Naive thymus-derived CD4-positive, alpha-beta T cell (primary cell): ENCODE data around the gene CHST14. TPM values are rescaled to one million over a fixed set of nuclear protein-coding genes. Genes with fewer than 3 reads are reported as not detected.
A peak's percentile ranks its signal among the peaks of the same experiment; 100 is the strongest.

Experiments used
- ATAC-seq: fragments of 150-1000 bp; cut with Tn5 transposase; 2 replicates; pipeline ENCODE4 v1.10.0; 2021; ENCODE audit warnings: mild to moderate bottlenecking, moderate library complexity
- CTCF ChIA-PET: fragments of 350-600 bp; sonication (Branson Sonifier 250); formaldehyde crosslinking; loops from one replicate; lab custom pipeline; 2021; ENCODE audit warnings: antibody characterized with exemption; lab: Charles Lee
- POLR2A ChIA-PET: fragments of 350-600 bp; sonication (Branson Sonifier 250); formaldehyde crosslinking; loops from one replicate; lab custom pipeline; 2021; ENCODE audit warnings: antibody characterized with exemption, inconsistent platforms; lab: Charles Lee
- DNase-seq, 9 donors: peaks; one replicate each; pipeline versions ENCODE4 v3.0.0 to v3.0.0-alpha.2; 2020 to 2022; ENCODE audit warnings: mixed read lengths in 1 of 9
- H3K27ac ChIP-seq: one replicate; pipeline ENCODE4 v1.7.0; 2013; ENCODE audit warnings: mild to moderate bottlenecking, low read depth, low read length, moderate library complexity
- H3K27me3 ChIP-seq, 2 donors: one replicate each; pipeline ENCODE4 v1.7.0; 2013; ENCODE audit warnings: low read length in 2 of 2, mild to moderate bottlenecking in 2 of 2, moderate library complexity in 2 of 2; ENCODE audit not compliant: control insufficient read depth in 2 of 2, insufficient read depth in 2 of 2
- H3K36me3 ChIP-seq, 3 experiments: 1 replicate in 2 of 3; 2 replicates in 1 of 3; pipeline ENCODE4 v1.7.0; 2013; ENCODE audit warnings: low read length in 3 of 3, mild to moderate bottlenecking in 3 of 3, moderate library complexity in 1 of 3; ENCODE audit not compliant: insufficient read depth in 3 of 3, control insufficient read depth in 2 of 3
- H3K4me1 ChIP-seq, 2 donors: one replicate each; pipeline ENCODE4 v1.7.0; 2013; ENCODE audit warnings: low read length in 2 of 2, mild to moderate bottlenecking in 2 of 2, moderate library complexity in 1 of 2; ENCODE audit not compliant: control insufficient read depth in 2 of 2, insufficient read depth in 2 of 2
- H3K4me3 ChIP-seq: 2 replicates; pipeline ENCODE4 v1.7.0; 2013; ENCODE audit warnings: mild to moderate bottlenecking, low read length
- H3K9me3 ChIP-seq, 3 experiments: 1 replicate in 2 of 3; 2 replicates in 1 of 3; pipeline ENCODE4 v1.7.0; 2013; ENCODE audit warnings: low read length in 3 of 3; ENCODE audit not compliant: control insufficient read depth in 2 of 3
- H3K27ac Mint-ChIP-seq, 9 donors: one replicate each; pipeline ENCODE4 v1.8.0; 2020 to 2022; ENCODE audit warnings: mixed read lengths in 9 of 9, mild to moderate bottlenecking in 8 of 9, moderate library complexity in 5 of 9, inconsistent platforms in 2 of 9
- H3K27me3 Mint-ChIP-seq, 5 donors: one replicate each; pipeline ENCODE4 v1.8.0; 2021 to 2022; ENCODE audit warnings: mixed read lengths in 5 of 5, mild to moderate bottlenecking in 1 of 5
- H3K36me3 Mint-ChIP-seq, 5 donors: one replicate each; pipeline ENCODE4 v1.8.0; 2020 to 2022; ENCODE audit warnings: mixed read lengths in 5 of 5, mild to moderate bottlenecking in 3 of 5, inconsistent platforms in 1 of 5
- H3K4me1 Mint-ChIP-seq, 7 donors: one replicate each; pipeline ENCODE4 v1.8.0; 2020 to 2022; ENCODE audit warnings: mixed read lengths in 7 of 7, mild to moderate bottlenecking in 3 of 7, inconsistent platforms in 1 of 7
- H3K4me3 Mint-ChIP-seq, 10 donors: one replicate each; pipeline ENCODE4 v1.8.0; 2020 to 2022; ENCODE audit warnings: mild to moderate bottlenecking in 10 of 10, mixed read lengths in 10 of 10, moderate library complexity in 6 of 10, inconsistent platforms in 2 of 10
- H3K9me3 Mint-ChIP-seq, 11 donors: one replicate each; pipeline ENCODE4 v1.8.0; 2020 to 2022; ENCODE audit warnings: mixed read lengths in 11 of 11, mild to moderate bottlenecking in 4 of 11, inconsistent platforms in 1 of 11, moderate library complexity in 1 of 11
- intact Hi-C, 2 donors: fragments of 100-400 bp; cut with micrococcal nuclease; formaldehyde crosslinking; loops; one replicate each; pipeline ENCODE4 v1.15.1; 2023
- polyA plus RNA-seq, 2 donors: library from polyadenylated mRNA; unstranded; fragments of 300-500 nt; fragmentation: Illumina TruSeq; gene quantifications; one replicate each; pipeline ENCODE4 v1.2.3, GENCODE V29; 2021
- total RNA-seq, 6 experiments: library from RNA in 5 of 6; stranded (reverse) in 5 of 6; gene quantifications; 1 replicate in 5 of 6; 2 replicates in 1 of 6; pipeline ENCODE4 v1.2.3 and lab custom pipeline; 2021 to 2026

Gene CHST14
- total and polyA plus RNA-seq, 7 experiments from 2014 or later: 0.83 to 12.5 (median 9.5) TPM

DNA sequence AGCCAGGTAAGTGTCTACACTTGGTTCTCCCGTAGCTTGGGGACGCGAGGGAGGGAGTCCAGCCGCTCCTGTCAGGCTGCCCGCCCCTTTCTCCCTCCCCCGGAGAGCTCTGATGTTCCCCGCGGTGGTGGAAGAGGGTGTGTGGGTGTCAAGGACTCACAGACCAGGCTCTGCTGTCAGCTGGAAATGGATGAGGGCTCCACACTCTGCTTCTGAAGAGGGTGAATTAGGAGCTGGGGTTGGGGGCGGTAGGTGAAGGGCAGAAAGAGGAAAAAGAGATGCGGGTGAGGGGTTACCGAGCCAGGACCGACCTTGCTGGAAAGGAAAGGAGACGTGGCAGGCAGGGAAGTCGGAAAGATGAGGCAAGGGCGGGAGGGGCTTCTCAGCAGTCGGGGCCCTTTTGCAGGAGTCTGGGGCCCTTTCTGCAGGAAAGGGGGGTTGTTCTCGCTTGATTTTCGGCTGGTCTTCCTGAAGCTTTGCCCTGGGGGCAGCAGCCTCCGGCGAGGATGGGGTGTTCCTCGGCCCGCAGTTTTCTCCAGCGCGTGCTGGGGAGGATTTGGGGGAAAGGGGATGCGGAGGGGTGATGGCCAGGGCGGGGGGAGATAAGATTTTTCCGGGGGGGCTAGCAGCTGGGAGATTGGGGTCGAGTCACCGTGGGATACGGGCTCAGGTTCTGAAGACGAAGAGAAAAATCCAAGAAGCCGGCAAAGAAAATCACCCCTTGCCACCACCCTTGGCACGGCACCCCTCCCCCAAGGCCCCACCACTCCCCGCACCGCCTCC, 30.6 kb upstream of the CHST14 start:
- Histone ChIP-seq H3K4me3 (peak overlapping the region; percentile 60), H3K4me1 (peaks cover 25 to 51% of the 10 kb centered on the region in 2 donors), H3K27me3 (peaks cover 0 to 5% of the 10 kb centered on the region in 2 donors), H3K36me3 (no peaks in the 10 kb centered on the region), H3K9me3 (no peaks in the 10 kb centered on the region), H3K27ac (no peak overlapping the region)
- H3K4me3 Mint-ChIP-seq: peak overlapping the region; percentile 84 to 99 (median 90)
- ChIA-PET POLR2A (interaction anchor here (0.7 to 5.3 kb wide), 9 partner anchors 12 to 132 kb away, joined by 3 to 90 read pairs (median 4); partner anchors contain the start of genes CCDC32, IVD and PLCB2), CTCF (interaction anchor here (0.6 to 2.3 kb wide), 8 partner anchors 9 to 304 kb away, joined by 3 to 14 read pairs (median 4); no protein-coding TSS in a partner anchor)
- peaks cover 50 to 63% (median 60%) of the 10 kb centered on the region in 7 donors for H3K4me1 Mint-ChIP-seq
- no peak for ATAC-seq
- peak in 2 of 9 donors; percentile 17 to 59 for DNase-seq
- H3K27me3 Mint-ChIP-seq: peaks cover 15 to 73% (median 27%) of the 10 kb centered on the region in 5 donors
- intact Hi-C loops: loop anchor here (1.0 to 5.0 kb wide), 11 partner anchors 30 to 315 kb away; partner anchors contain the start of genes CCDC32 (in 2 of the 2), CHST14 (in 2 of the 2), DISP2 (in 1 of the 2) and IVD (in 1 of the 2)
- H3K27ac Mint-ChIP-seq: peak overlapping the region in 8 of 9 donors; percentile 71 to 93 (median 76)
- H3K36me3 Mint-ChIP-seq: peaks cover 0 to 16% (median 0%) of the 10 kb centered on the region in 5 donors
- no peaks in the 10 kb centered on the region for H3K9me3 Mint-ChIP-seq

DNA sequence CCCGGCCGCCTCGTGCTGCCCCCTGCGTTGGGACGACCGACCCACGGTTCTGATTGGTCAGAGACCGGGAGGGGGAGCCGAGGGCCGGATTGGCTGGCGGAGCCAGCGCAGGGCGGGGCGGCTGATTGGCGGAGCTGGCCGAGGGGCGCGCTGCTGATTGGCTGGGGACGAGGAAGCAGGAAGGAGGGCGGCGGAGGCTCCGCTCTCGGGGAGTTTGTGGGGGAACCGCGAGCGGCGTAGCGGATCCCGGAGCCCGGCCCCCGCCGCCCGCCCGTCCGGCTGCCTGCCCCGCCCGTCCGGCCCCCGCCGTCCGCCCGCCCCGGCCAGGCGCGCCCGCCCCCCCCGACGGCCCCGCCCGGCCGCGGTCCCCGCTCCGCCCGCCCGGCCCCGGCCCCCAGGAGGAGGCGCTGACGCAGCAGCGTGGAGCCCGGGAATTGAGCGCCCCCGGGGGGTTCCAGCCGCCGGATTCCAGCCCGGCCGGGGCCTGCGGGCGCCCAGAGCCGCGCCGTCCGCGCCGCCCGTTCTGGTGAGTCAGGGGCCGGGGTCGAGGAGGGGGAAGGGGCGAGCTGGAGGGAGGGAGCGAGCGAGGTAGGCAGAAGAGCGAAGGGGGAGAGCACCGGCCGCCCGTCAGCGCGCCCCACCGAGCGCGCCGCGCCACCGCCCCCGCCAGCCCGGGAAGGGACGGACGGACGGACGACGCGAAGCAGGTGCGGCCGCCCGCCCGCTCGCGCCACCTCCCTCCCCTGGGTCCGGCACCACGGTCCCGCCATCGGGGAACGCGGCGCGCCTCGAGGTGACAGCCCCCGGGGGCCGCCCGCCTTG, 29.8 kb upstream of the CHST14 start, which contains the start of gene BAHD1:
TSS of gene BAHD1 (plus strand) at position 211 of the 822 bp plus-strand sequence. CDS start 17,512 bp downstream, outside the sequence.
- Mint-ChIP-seq H3K4me3 (peak within 1 kb of the TSS; percentile 88 to 99 (median 94)), H3K27me3 (peaks cover 15 to 65% (median 22%) of the 10 kb centered on the region in 5 donors), H3K4me1 (peaks cover 46 to 64% (median 60%) of the 10 kb centered on the region in 7 donors), H3K9me3 (no peaks in the 10 kb centered on the region), H3K27ac (peak within 1 kb of the TSS in 8 of 9 donors; percentile 71 to 93 (median 84)), H3K36me3 (peaks cover 0 to 12% (median 0%) of the 10 kb centered on the region in 5 donors)
- no peaks in the 10 kb centered on the region for H3K9me3 ChIP-seq
- H3K36me3 ChIP-seq: no peaks in the 10 kb centered on the region
- H3K27me3 ChIP-seq: peaks cover 0 to 5% of the 10 kb centered on the region in 2 donors
- peaks cover 20 to 44% of the 10 kb centered on the region in 2 donors for H3K4me1 ChIP-seq
- H3K4me3 ChIP-seq: peak within 1 kb of the TSS; percentile 60
- H3K27ac ChIP-seq: peak within 1 kb of the TSS; percentile 77
- DNase-seq (peak; percentile 85 to 97 (median 89)), ATAC-seq (peak; percentile 94)
- intact Hi-C loops: loop anchor here (1.0 to 5.0 kb wide), 12 partner anchors 29 to 314 kb away; partner anchors contain the start of genes CCDC32 (in 2 of the 2), CHST14 (in 2 of the 2), KNL1 (in 2 of the 2) and DISP2 (in 1 of the 2)
- CTCF ChIA-PET: interaction anchor here (0.5 to 2.3 kb wide), 11 partner anchors 8 to 304 kb away, joined by 3 to 14 read pairs (median 4); no protein-coding TSS in a partner anchor
- POLR2A ChIA-PET: interaction anchor here (0.7 to 5.3 kb wide), 10 partner anchors 11 to 133 kb away, joined by 3 to 90 read pairs (median 4); partner anchors contain the start of genes CCDC32, IVD and PLCB2

DNA sequence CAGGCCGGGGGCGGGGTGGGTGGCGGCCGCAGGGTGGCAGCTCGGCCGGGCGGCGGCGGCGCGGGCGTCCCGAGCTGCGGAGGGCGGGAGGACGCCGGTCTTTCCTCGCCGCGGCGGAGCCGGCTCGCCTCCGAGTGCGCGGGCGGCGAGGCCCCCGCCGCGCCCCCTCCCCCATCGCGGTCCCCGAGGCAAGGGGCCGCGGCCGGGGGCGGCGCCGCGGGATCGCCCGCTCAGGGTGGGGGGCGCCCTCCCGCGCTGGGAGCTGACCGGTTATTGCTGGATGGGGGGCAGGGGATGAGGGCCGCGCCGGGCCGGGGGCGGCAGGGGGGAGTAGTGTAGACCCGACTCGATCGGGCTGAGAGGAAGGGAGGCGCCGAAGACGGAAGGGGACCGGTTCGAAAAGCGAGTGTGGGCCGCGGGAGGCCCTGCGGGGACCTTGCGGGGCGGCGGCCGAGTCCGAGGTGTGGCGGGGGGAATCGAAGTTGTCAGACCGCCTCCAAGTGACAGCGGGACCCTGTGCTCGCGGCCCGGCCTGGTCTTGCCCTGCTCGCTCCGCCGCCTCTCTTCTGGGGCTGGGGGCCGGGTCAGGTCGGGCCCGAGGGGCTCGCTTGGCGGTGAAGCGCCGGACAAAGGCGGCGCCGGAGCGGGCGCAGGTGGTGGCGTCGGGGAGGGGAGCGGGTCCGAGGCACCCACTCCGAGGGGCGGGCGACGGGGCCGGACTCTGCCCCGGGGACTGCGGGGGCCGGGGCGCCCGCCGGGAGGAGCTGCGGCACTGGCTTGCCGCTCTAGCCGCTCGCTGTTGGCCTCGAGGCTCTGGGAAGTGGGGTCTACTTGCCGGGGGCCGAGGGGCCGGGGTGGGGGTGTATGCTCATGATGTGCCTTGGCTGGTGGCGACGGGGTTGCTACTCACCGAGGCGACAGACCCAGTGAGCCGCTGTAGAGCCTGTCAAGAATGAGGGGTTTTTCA, 28.9 kb upstream of the CHST14 start:
- intact Hi-C loops: loop anchor here (1.0 to 5.0 kb wide), 8 partner anchors 9 to 235 kb away; partner anchors contain the start of genes KNL1 (in 2 of the 2), CCDC32 (in 1 of the 2), CHST14 (in 1 of the 2) and KNSTRN (in 1 of the 2)
- Mint-ChIP-seq H3K27ac (peak overlapping the region; percentile 64 to 96 (median 88)), H3K36me3 (peaks cover 0 to 12% (median 0%) of the 10 kb centered on the region in 5 donors), H3K27me3 (peaks cover 15 to 57% (median 18%) of the 10 kb centered on the region in 5 donors), H3K9me3 (no peaks in the 10 kb centered on the region), H3K4me3 (peak overlapping the region; percentile 88 to 96 (median 92)), H3K4me1 (peaks cover 42 to 65% (median 59%) of the 10 kb centered on the region in 7 donors)
- peak overlapping the region; percentile 46 for H3K4me3 ChIP-seq
- H3K4me1 ChIP-seq: peaks cover 13 to 37% of the 10 kb centered on the region in 2 donors
- ATAC-seq (no peak), DNase-seq (peak in 3 of 9 donors; percentile 22 to 48 (median 27))
- H3K36me3 ChIP-seq: no peaks in the 10 kb centered on the region
- no peaks in the 10 kb centered on the region for H3K9me3 ChIP-seq
- ChIA-PET POLR2A (interaction anchor here (0.9 to 5.3 kb wide), 13 partner anchors 10 to 128 kb away, joined by 3 to 90 read pairs (median 4); partner anchors contain the start of genes CHST14 and IVD), CTCF (interaction anchor here (1.3 to 2.3 kb wide), 9 partner anchors 9 to 68 kb away, joined by 3 to 14 read pairs (median 5); no protein-coding TSS in a partner anchor)
- H3K27ac ChIP-seq: peak overlapping the region; percentile 72
- no peaks in the 10 kb centered on the region for H3K27me3 ChIP-seq

DNA sequence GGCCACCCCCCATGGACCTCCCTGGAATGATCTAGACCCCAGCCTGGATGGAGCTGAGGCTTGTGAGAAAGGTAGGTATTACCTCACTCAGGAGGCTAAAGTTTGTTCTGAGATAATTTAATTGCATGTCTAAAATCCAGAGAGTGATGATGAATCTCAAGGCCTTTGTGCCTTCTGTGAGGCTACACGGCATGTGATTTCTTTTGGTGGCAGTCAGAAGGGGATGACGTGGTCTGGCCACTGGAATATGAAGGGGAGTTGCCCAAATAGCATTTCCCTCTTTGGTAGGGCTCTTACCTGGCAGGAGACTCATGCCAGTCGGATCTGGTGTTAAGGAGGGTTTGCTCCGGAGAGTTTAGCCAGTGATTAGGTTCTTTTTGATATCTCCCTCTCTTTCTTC, 27.5 kb upstream of the CHST14 start:
- POLR2A ChIA-PET: interaction anchor here (0.9 to 5.3 kb wide), 7 partner anchors 9 to 61 kb away, joined by 3 to 90 read pairs (median 4); partner anchors contain the start of genes CHST14, IVD and KNSTRN

DNA sequence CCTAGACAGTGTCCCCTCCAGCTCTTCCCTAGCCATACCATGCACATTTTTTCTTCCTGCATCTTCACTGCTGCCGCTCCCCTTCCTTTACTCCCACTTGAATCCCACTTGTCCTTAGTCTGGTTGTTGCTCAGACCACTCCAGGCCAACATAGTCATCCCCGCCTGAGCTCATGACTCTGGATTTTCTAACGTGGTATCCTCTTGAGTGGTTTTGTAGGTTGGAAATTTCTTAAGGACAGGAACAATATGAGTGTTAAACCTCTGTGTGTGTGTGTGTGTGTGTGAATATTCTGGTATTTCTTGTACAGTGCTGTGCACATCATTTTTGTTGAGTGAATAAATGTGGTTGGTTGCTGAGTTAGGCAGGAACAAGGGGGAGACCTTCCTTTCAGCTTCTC, 26.9 kb upstream of the CHST14 start:
- DNase-seq: no peak
- peaks cover 9 to 31% of the 10 kb centered on the region in 2 donors for H3K4me1 ChIP-seq
- peak overlapping the region; percentile 72 for H3K27ac ChIP-seq
- Mint-ChIP-seq H3K4me1 (peaks cover 35 to 72% (median 62%) of the 10 kb centered on the region in 7 donors), H3K36me3 (peaks cover 0 to 12% (median 0%) of the 10 kb centered on the region in 5 donors), H3K27ac (peak overlapping the region in 8 of 9 donors; percentile 12 to 91 (median 73)), H3K27me3 (peaks cover under 1 to 37% (median 3%) of the 10 kb centered on the region in 5 donors), H3K4me3 (peak overlapping the region; percentile 23 to 96 (median 92)), H3K9me3 (no peaks in the 10 kb centered on the region)
- ChIA-PET POLR2A (interaction anchor here (2.4 to 5.3 kb wide), 2 partner anchors 8 to 39 kb away, joined by 7 to 90 read pairs; partner anchors contain the start of gene IVD), CTCF (interaction anchor here (1.8 kb wide), 1 partner anchor 9 kb away, joined by 8 read pairs; no protein-coding TSS in a partner anchor)
- H3K9me3 ChIP-seq: no peaks in the 10 kb centered on the region
- H3K36me3 ChIP-seq: no peaks in the 10 kb centered on the region
- intact Hi-C loops: loop anchor here in 1 of 2 donors (5.0 kb wide), 1 partner anchor 233 kb away; no protein-coding TSS in a partner anchor
- no peak for ATAC-seq
- H3K27me3 ChIP-seq: no peaks in the 10 kb centered on the region
- H3K4me3 ChIP-seq: no peak overlapping the region

More for the DNA sequence above, 27.5 kb upstream of the CHST14 start:
- Histone ChIP-seq H3K4me1 (peaks cover 9 to 31% of the 10 kb centered on the region in 2 donors), H3K27me3 (no peaks in the 10 kb centered on the region), H3K9me3 (no peaks in the 10 kb centered on the region), H3K4me3 (no peak overlapping the region), H3K36me3 (no peaks in the 10 kb centered on the region), H3K27ac (peak overlapping the region; percentile 72)
- ATAC-seq: no peak
- H3K9me3 Mint-ChIP-seq: no peaks in the 10 kb centered on the region
- peak overlapping the region; percentile 88 to 96 (median 92) for H3K4me3 Mint-ChIP-seq
- peaks cover 0 to 12% (median 0%) of the 10 kb centered on the region in 5 donors for H3K36me3 Mint-ChIP-seq
- H3K27ac Mint-ChIP-seq: peak overlapping the region in 8 of 9 donors; percentile 58 to 96 (median 82)
- intact Hi-C loops: loop anchor here in 1 of 2 donors (5.0 kb wide), 1 partner anchor 234 kb away; no protein-coding TSS in a partner anchor
- H3K4me1 Mint-ChIP-seq: peaks cover 35 to 69% (median 60%) of the 10 kb centered on the region in 7 donors
- no peak for DNase-seq
- H3K27me3 Mint-ChIP-seq: peaks cover 7 to 43% (median 9%) of the 10 kb centered on the region in 5 donors
- CTCF ChIA-PET: interaction anchor here (1.3 to 1.8 kb wide), 5 partner anchors 8 to 67 kb away, joined by 4 to 8 read pairs (median 6); no protein-coding TSS in a partner anchor
